Tibial nerve (tissue), 4 donors: ENCODE data around the gene ZFPM1. TPM values are rescaled to one million over a fixed set of nuclear protein-coding genes. Genes with fewer than 3 reads are reported as not detected.
"Not testable (repeated sequence)": the region's sequence is repeated elsewhere in the genome, so short reads cannot be mapped to it uniquely, and the experiment has no call there.

Experiments used
- DNase-seq, 2 donors: peaks; one replicate each; pipeline ENCODE4 v3.0.0-alpha.2; 2019; ENCODE audit warnings: low spot score in 2 of 2
- H3K27ac ChIP-seq, 4 donors: fragments of 200-600 bp; sonication (generic) in 3 of 4; one replicate each; pipeline ENCODE4 v1.5.1; 2017 to 2019; ENCODE audit warnings: mild to moderate bottlenecking in 1 of 4
- H3K27me3 ChIP-seq, 2 donors: fragments of 200-600 bp; sonication (generic) in 1 of 2; one replicate each; pipeline versions ENCODE4 v1.5.1 to v1.6.0; 2017 to 2019
- H3K36me3 ChIP-seq, 3 donors: fragments of 200-600 bp; sonication (generic); one replicate each; pipeline ENCODE4 v1.5.1; 2018 to 2019
- H3K4me1 ChIP-seq, 4 donors: fragments of 200-600 bp; sonication (generic) in 3 of 4; one replicate each; pipeline ENCODE4 v1.5.1; 2017 to 2019
- H3K4me3 ChIP-seq, 4 donors: fragments of 200-600 bp; sonication (generic) in 3 of 4; one replicate each; pipeline ENCODE4 v1.5.1; 2017 to 2019; ENCODE audit warnings: mild to moderate bottlenecking in 1 of 4, moderate library complexity in 1 of 4
- H3K9me3 ChIP-seq, 4 donors: fragments of 200-600 bp; sonication (generic) in 3 of 4; one replicate each; pipeline ENCODE4 v1.5.1; 2017 to 2019
- CTCF ChIP-seq, 5 experiments: fragments of 200-600 bp in 3 of 5; fragments of 450-650 bp in 2 of 5; sonication (generic) in 3 of 5; IDR thresholded peaks; one replicate each; pipeline ENCODE4 v1.5.1; 2016 to 2019; ENCODE audit warnings: antibody characterized with exemption in 5 of 5, mild to moderate bottlenecking in 3 of 5, moderate library complexity in 2 of 5
- EP300 ChIP-seq, 2 donors: sonication (generic); formaldehyde crosslinking; IDR thresholded peaks; one replicate each; pipeline ENCODE4 v1.6.1; 2017; ENCODE audit warnings: antibody characterized with exemption in 2 of 2, mild to moderate bottlenecking in 1 of 2
- POLR2A ChIP-seq, 2 donors: fragments of 450-650 bp; IDR thresholded peaks; one replicate each; pipeline ENCODE4 v1.6.1; 2017; ENCODE audit warnings: antibody characterized with exemption in 2 of 2, mild to moderate bottlenecking in 2 of 2, moderate library complexity in 2 of 2
- WGBS, 2 donors: methylation state at CpG; one replicate each; pipeline ENCODE4 v1.1.5; 2018; 5-methylcytosine and 5-hydroxymethylcytosine counted together
- total RNA-seq, 4 donors: library from RNA; depleted of rRNA; stranded (reverse); fragments of >200 nt; gene quantifications; one replicate each; pipeline ENCODE4 v1.1.0, GENCODE V29; 2016

ZFPM1 gene
- total RNA-seq, 4 donors from 2014 or later = 0.44 to 1.2 (median 0.71) TPM

- no peak for DNase-seq
- H3K27ac ChIP-seq = no peak overlapping the region
- no peaks in the 10 kb centered on the region for H3K36me3 ChIP-seq
- TF ChIP-seq POLR2A (IDR thresholded peaks at IDR 0.05) (no peak), EP300 (IDR thresholded peaks at IDR 0.05) (no peak), CTCF (IDR thresholded peaks at IDR 0.05) (no peak)
- H3K4me1 ChIP-seq = peaks cover 0 to 22% (median 0%) of the 10 kb centered on the region in 4 donors
- peaks cover 0 to 2% of the 10 kb centered on the region in 2 donors for H3K27me3 ChIP-seq
- no peak overlapping the region for H3K4me3 ChIP-seq
- WGBS, 2 donors = 78 to 85% methylated on average over 23 to 28 of the region's 29 CpGs
- no peaks in the 10 kb centered on the region for H3K9me3 ChIP-seq
These were observed 43.6 kb upstream of the ZFPM1 start for GRCh38 chr16:88409296-88410065.

GRCh38 chr16:88410297-88410968, 42.6 kb upstream of the ZFPM1 start:
- H3K4me3 ChIP-seq, H3K27me3 ChIP-seq, H3K9me3 ChIP-seq, H3K27ac ChIP-seq, H3K36me3 ChIP-seq, DNase-seq: not testable (repeated sequence)
- 91 to 93% methylated on average over 28 of the region's 28 CpGs for WGBS, 2 donors
- H3K4me1 ChIP-seq = peaks cover 0 to 20% (median 0%) of the 10 kb centered on the region in 4 donors

- TF ChIP-seq CTCF (IDR thresholded peaks at IDR 0.05) (no peak), EP300 (IDR thresholded peaks at IDR 0.05) (no peak), POLR2A (IDR thresholded peaks at IDR 0.05) (no peak)
- DNase-seq = no peak
- WGBS, 2 donors = 87 to 89% methylated on average over 17 to 18 of the region's 18 CpGs
- Histone ChIP-seq H3K36me3 (no peaks in the 10 kb centered on the region), H3K27me3 (peaks cover 0 to under 1% of the 10 kb centered on the region in 2 donors), H3K27ac (no peak overlapping the region), H3K4me3 (no peak overlapping the region), H3K4me1 (peaks cover 0 to 5% (median 0%) of the 10 kb centered on the region in 4 donors), H3K9me3 (no peaks in the 10 kb centered on the region)
These were observed 41.0 kb upstream of the ZFPM1 start for GRCh38 chr16:88411951-88412576.

- H3K4me1 ChIP-seq = peaks cover 0 to 5% (median 0%) of the 10 kb centered on the region in 4 donors
- H3K36me3 ChIP-seq = no peaks in the 10 kb centered on the region
- no peaks in the 10 kb centered on the region for H3K9me3 ChIP-seq
- H3K4me3 ChIP-seq = no peak overlapping the region
- H3K27ac ChIP-seq = no peak overlapping the region
- H3K27me3 ChIP-seq = peaks cover 0 to 3% of the 10 kb centered on the region in 2 donors
- no peak for DNase-seq
- TF ChIP-seq EP300 (IDR thresholded peaks at IDR 0.05) (no peak), POLR2A (IDR thresholded peaks at IDR 0.05) (no peak), CTCF (IDR thresholded peaks at IDR 0.05) (no peak)
- 71% methylated on average over 16 of the region's 16 CpGs for WGBS, 2 donors
These were observed 40.3 kb upstream of the ZFPM1 start for GRCh38 chr16:88412766-88413165.

GRCh38 chr16:88413231-88413630, 39.8 kb upstream of the ZFPM1 start:
- H3K9me3 ChIP-seq = no peaks in the 10 kb centered on the region
- no peak overlapping the region for H3K4me3 ChIP-seq
- no peaks in the 10 kb centered on the region for H3K36me3 ChIP-seq
- whole genome bisulfite sequencing, 2 donors = 84 to 86% methylated on average over 11 to 12 of the region's 12 CpGs
- no peak for TF ChIP-seq EP300 (IDR thresholded peaks at IDR 0.05)
- no peak overlapping the region for H3K27ac ChIP-seq
- peaks cover 0 to 5% (median 0%) of the 10 kb centered on the region in 4 donors for H3K4me1 ChIP-seq
- DNase-seq = no peak
- peaks cover 0 to 3% of the 10 kb centered on the region in 2 donors for H3K27me3 ChIP-seq

- DNase-seq = no peak
- H3K36me3 ChIP-seq = no peaks in the 10 kb centered on the region
- H3K4me3 ChIP-seq = no peak overlapping the region
- peaks cover 0 to 3% of the 10 kb centered on the region in 2 donors for H3K27me3 ChIP-seq
- no peak overlapping the region for H3K27ac ChIP-seq
- TF ChIP-seq EP300 (IDR thresholded peaks at IDR 0.05) (no peak), POLR2A (IDR thresholded peaks at IDR 0.05) (no peak)
- peaks cover 0 to 2% (median 0%) of the 10 kb centered on the region in 4 donors for H3K4me1 ChIP-seq
- WGBS, 2 donors = 91 to 96% methylated on average over 12 of the region's 12 CpGs
- H3K9me3 ChIP-seq = no peaks in the 10 kb centered on the region
These were observed 39.4 kb upstream of the ZFPM1 start for GRCh38 chr16:88413631-88414030.
